ENCODE measurements around the gene ZNF236.

ZNF236 gene

GRCh38 chr18:76948345-76948744 is 126.0 kb downstream of the ZNF236 start:
- TF ChIP-seq, protein P1, sequence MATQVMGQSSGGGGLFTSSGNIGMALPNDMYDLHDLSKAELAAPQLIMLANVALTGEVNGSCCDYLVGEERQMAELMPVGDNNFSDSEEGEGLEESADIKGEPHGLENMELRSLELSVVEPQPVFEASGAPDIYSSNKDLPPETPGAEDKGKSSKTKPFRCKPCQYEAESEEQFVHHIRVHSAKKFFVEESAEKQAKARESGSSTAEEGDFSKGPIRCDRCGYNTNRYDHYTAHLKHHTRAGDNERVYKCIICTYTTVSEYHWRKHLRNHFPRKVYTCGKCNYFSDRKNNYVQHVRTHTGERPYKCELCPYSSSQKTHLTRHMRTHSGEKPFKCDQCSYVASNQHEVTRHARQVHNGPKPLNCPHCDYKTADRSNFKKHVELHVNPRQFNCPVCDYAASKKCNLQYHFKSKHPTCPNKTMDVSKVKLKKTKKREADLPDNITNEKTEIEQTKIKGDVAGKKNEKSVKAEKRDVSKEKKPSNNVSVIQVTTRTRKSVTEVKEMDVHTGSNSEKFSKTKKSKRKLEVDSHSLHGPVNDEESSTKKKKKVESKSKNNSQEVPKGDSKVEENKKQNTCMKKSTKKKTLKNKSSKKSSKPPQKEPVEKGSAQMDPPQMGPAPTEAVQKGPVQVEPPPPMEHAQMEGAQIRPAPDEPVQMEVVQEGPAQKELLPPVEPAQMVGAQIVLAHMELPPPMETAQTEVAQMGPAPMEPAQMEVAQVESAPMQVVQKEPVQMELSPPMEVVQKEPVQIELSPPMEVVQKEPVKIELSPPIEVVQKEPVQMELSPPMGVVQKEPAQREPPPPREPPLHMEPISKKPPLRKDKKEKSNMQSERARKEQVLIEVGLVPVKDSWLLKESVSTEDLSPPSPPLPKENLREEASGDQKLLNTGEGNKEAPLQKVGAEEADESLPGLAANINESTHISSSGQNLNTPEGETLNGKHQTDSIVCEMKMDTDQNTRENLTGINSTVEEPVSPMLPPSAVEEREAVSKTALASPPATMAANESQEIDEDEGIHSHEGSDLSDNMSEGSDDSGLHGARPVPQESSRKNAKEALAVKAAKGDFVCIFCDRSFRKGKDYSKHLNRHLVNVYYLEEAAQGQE (IDR thresholded peaks at IDR 0.05; ENCODE audit: insufficient read depth in 1 of 2, low read depth in 2 of 2, low read length in 2 of 2): no peak
- TF ChIP-seq POLR2AphosphoS5 (IDR thresholded peaks at IDR 0.05; ENCODE audit: low read depth, low read length) (no peak), SIN3A (IDR thresholded peaks at IDR 0.05; ENCODE audit: borderline replicate concordance, insufficient read depth, low read length) (no peak), FOXP2 (optimal IDR thresholded peaks at IDR 0.05; ENCODE audit: borderline replicate concordance, extremely low read depth, extremely low read length, insufficient read depth) (no peak), TAF1 (IDR thresholded peaks at IDR 0.05; ENCODE audit: borderline replicate concordance, insufficient read depth, low read length) (no peak)

GRCh38 chr18:76951456-76952247 is 129.3 kb downstream of the ZNF236 start:
- TF ChIP-seq, protein P1 (IDR thresholded peaks at IDR 0.05; ENCODE audit: insufficient read depth in 1 of 2, low read depth in 2 of 2, low read length in 2 of 2): no peak
- TF ChIP-seq SIN3A (IDR thresholded peaks at IDR 0.05; ENCODE audit: borderline replicate concordance, insufficient read depth, low read length) (no peak), FOXP2 (optimal IDR thresholded peaks at IDR 0.05; ENCODE audit: borderline replicate concordance, extremely low read depth, extremely low read length, insufficient read depth) (no peak), POLR2AphosphoS5 (IDR thresholded peaks at IDR 0.05; ENCODE audit: low read depth, low read length) (no peak), TAF1 (IDR thresholded peaks at IDR 0.05; ENCODE audit: borderline replicate concordance, insufficient read depth, low read length) (no peak)

DNA sequence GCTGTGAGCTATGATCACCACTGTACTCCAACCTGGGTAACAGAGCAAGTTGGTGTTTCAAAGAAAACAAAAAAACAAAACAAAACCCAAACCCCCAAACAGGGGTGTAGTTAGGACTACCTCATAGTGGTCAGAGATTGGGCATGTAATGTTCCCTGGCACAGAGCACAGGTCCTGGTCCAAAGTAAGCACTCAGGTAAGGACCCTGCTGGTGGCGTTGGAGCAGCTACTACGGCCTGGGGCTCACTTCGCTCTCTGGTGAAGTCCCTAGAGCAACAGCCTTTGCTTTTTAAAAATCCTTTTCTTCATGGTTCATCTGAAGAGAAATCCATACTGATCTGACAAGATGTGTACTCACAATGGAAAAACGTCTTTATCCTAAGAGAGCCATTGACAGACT is 130.4 kb downstream of the ZNF236 start:
- TF ChIP-seq POLR2AphosphoS5 (IDR thresholded peaks at IDR 0.05; ENCODE audit: low read depth, low read length): no peak
- TF ChIP-seq FOXP2 (optimal IDR thresholded peaks at IDR 0.05; ENCODE audit: borderline replicate concordance, extremely low read depth, extremely low read length, insufficient read depth): no peak
- no peak for TF ChIP-seq SIN3A (IDR thresholded peaks at IDR 0.05; ENCODE audit: borderline replicate concordance, insufficient read depth, low read length)

DNA sequence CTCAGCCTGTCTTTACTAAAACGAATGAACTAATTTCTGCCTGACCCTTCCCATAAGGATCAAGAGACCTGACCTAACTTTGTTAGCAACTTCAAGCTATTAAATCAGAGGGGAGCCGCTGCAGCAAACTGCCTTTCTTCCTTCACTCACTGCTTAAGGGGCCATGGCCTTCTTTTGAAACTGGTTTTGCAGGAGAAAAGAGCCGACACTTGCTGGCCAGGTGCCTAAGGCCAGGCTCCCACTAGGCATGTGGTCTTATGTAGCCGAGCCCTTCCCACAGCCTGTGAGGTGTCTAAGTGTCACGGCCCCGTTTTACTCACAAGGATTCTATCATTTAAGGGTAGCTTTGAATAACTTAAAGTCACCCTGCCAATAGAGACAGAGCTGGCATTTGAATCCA is 130.8 kb downstream of the ZNF236 start:
- no peak for TF ChIP-seq SIN3A (IDR thresholded peaks at IDR 0.05; ENCODE audit: borderline replicate concordance, insufficient read depth, low read length)

GRCh38 chr18:76953583-76954233 is 131.4 kb downstream of the ZNF236 start:
- TF ChIP-seq SIN3A (IDR thresholded peaks at IDR 0.05; ENCODE audit: borderline replicate concordance, insufficient read depth, low read length) (no peak), FOXP2 (optimal IDR thresholded peaks at IDR 0.05; ENCODE audit: borderline replicate concordance, extremely low read depth, extremely low read length, insufficient read depth) (no peak), POLR2AphosphoS5 (IDR thresholded peaks at IDR 0.05; ENCODE audit: low read depth, low read length) (no peak), TAF1 (IDR thresholded peaks at IDR 0.05; ENCODE audit: borderline replicate concordance, insufficient read depth, low read length) (no peak)
- TF ChIP-seq, protein P1 (IDR thresholded peaks at IDR 0.05; ENCODE audit: insufficient read depth in 1 of 2, low read depth in 2 of 2, low read length in 2 of 2): no peak
